A549 (cell line): ENCODE data around the gene CRYBB3. TPM values are rescaled to one million over a fixed set of nuclear protein-coding genes. Genes with fewer than 3 reads are reported as not detected.
A peak's percentile ranks its signal among the peaks of the same experiment; 100 is the strongest.

ENCODE experiments used
- ATAC-seq, 2 experiments: fragments of 200-7000 bp in 1 of 2; fragments of >200 bp in 1 of 2; cut with Nextera tagmentation in 1 of 2; cut with Tn5 transposase in 1 of 2; 3 replicates each; pipeline versions ENCODE4 v1.8.0 to v1.9.1; 2018 to 2020; ENCODE audit warnings: mild to moderate bottlenecking in 1 of 2, moderate library complexity in 1 of 2
- CTCF ChIA-PET: fragments of 300-600 bp; sonication (Branson Sonifier 250); formaldehyde crosslinking; extraction: SDS; loops from one replicate; lab custom pipeline; 2021; ENCODE audit warnings: antibody characterized with exemption, inconsistent platforms; lab: Yijun Ruan, JAX
- POLR2A ChIA-PET: fragments of 350-600 bp; formaldehyde crosslinking; extraction: SDS; loops from one replicate; lab custom pipeline; 2021; ENCODE audit warnings: antibody characterized with exemption, inconsistent platforms; lab: Yijun Ruan, JAX
- DNase-seq, 2 experiments: peaks; one replicate each; pipeline versions ENCODE4 v3.0.0 to v3.0.0-alpha.2; 2011 to 2016; ENCODE audit warnings: low read depth in 1 of 2, low spot score in 1 of 2
- FAIRE-seq: peaks from 2 replicates; lab custom pipeline; 2011; peaks lifted over from hg19 to GRCh38; lab: Jason Lieb, UNC
- H3K27ac ChIP-seq, 2 experiments: fragments of >200 bp; sonication (Bioruptor Twin); formaldehyde crosslinking; 3 replicates each; pipeline ENCODE4 v1.5.1; 2016 to 2017
- H3K4me1 ChIP-seq: fragments of >200 bp; sonication (Bioruptor Twin); formaldehyde crosslinking; 3 replicates; pipeline ENCODE4 v1.6.1; 2016
- H3K4me2 ChIP-seq: fragments of >200 bp; sonication (Bioruptor Twin); formaldehyde crosslinking; 3 replicates; pipeline ENCODE4 v1.6.1; 2016
- H3K4me3 ChIP-seq: fragments of >200 bp; sonication (Bioruptor Twin); formaldehyde crosslinking; 3 replicates; pipeline ENCODE4 v1.5.1; 2016
- H3K9me3 ChIP-seq: fragments of >200 bp; sonication (Bioruptor Twin); formaldehyde crosslinking; 3 replicates; pipeline ENCODE4 v1.6.1; 2016
- EHMT2 ChIP-seq: fragments of 200-600 bp; sonication (generic); IDR thresholded peaks from 2 replicates; pipeline ENCODE4 v1.6.1; 2016; ENCODE audit warnings: antibody characterized with exemption, low read depth, mild to moderate bottlenecking, moderate library complexity
- ESRRA ChIP-seq: fragments of 150-350 bp; IDR thresholded peaks from 2 replicates; pipeline ENCODE4 v1.6.1; 2014; ENCODE audit warnings: mild to moderate bottlenecking, low read length, borderline replicate concordance
- FOSL2 ChIP-seq, 2 experiments: fragments of 450-650 bp in 1 of 2; fragments of >200 bp in 1 of 2; sonication (Bioruptor Twin) in 1 of 2; formaldehyde crosslinking; IDR thresholded peaks; 2 replicates each; pipeline versions ENCODE4 v1.5.0 to v1.6.1; 2016 to 2020; ENCODE audit warnings: mild to moderate bottlenecking in 1 of 2, moderate library complexity in 1 of 2
- GATA3 ChIP-seq: IDR thresholded peaks from 2 replicates; pipeline ENCODE4 v1.6.1; 2012; ENCODE audit warnings: borderline replicate concordance
- HES2 ChIP-seq: fragments of >200 bp; sonication (Bioruptor Twin); formaldehyde crosslinking; IDR thresholded peaks from 2 replicates; pipeline ENCODE4 v1.6.1; 2016
- HOXB5 ChIP-seq: fragments of 250-450 bp; sonication (Bioruptor Pico); IDR thresholded peaks from 2 replicates; pipeline ENCODE4 v1.5.0; 2020; ENCODE audit warnings: mild to moderate bottlenecking, moderate library complexity
- JUNB ChIP-seq: fragments of >200 bp; sonication (Bioruptor Twin); formaldehyde crosslinking; IDR thresholded peaks from 2 replicates; pipeline ENCODE4 v1.6.1; 2016
- KDM1A ChIP-seq: fragments of 200-600 bp; sonication (generic); IDR thresholded peaks from 2 replicates; pipeline ENCODE4 v1.6.1; 2016; ENCODE audit warnings: low read depth, mild to moderate bottlenecking
- KDM5A ChIP-seq: fragments of 200-600 bp; sonication (generic); IDR thresholded peaks from 2 replicates; pipeline ENCODE4 v1.6.1; 2016; ENCODE audit warnings: antibody characterized with exemption, mild to moderate bottlenecking
- MAFK ChIP-seq: fragments of 450-650 bp; IDR thresholded peaks from 2 replicates; pipeline ENCODE4 v1.6.1; 2014; ENCODE audit not compliant: partially characterized antibody
- MYC ChIP-seq: IDR thresholded peaks from 2 replicates; pipeline ENCODE4 v1.6.1; 2012; ENCODE audit warnings: mild to moderate bottlenecking, inconsistent platforms, low read length, improper control_type of control experiment, borderline replicate concordance
- NFE2L2 ChIP-seq: fragments of 150-350 bp; conservative IDR thresholded peaks from 2 replicates; pipeline ENCODE4 v1.6.1; 2014; ENCODE audit warnings: low read length
- NPAS2 ChIP-seq: fragments of 250-450 bp; sonication (Bioruptor Pico); IDR thresholded peaks from 2 replicates; pipeline ENCODE4 v1.8.0; 2022; ENCODE audit warnings: mild to moderate bottlenecking, moderate library complexity, borderline replicate concordance
- PHF8 ChIP-seq: fragments of 200-600 bp; sonication (generic); IDR thresholded peaks from 2 replicates; pipeline ENCODE4 v1.6.1; 2016; ENCODE audit warnings: low read depth, mild to moderate bottlenecking, antibody characterized with exemption, moderate library complexity, borderline replicate concordance
- RNF2 ChIP-seq: fragments of 200-600 bp; sonication (generic); IDR thresholded peaks from 2 replicates; pipeline ENCODE4 v1.6.1; 2016; ENCODE audit warnings: low read depth, mild to moderate bottlenecking, antibody characterized with exemption, moderate library complexity, borderline replicate concordance
- TFCP2L1 ChIP-seq: fragments of 250-450 bp; sonication (Bioruptor Pico); IDR thresholded peaks from 2 replicates; pipeline ENCODE4 v1.5.0; 2021; ENCODE audit warnings: mild to moderate bottlenecking
- TP53 ChIP-seq: fragments of 250-450 bp; sonication (Bioruptor Pico); IDR thresholded peaks from 2 replicates; pipeline ENCODE4 v1.5.0; 2021; ENCODE audit warnings: mild to moderate bottlenecking, moderate library complexity
- USF2 ChIP-seq: fragments of 450-650 bp; IDR thresholded peaks from 2 replicates; pipeline ENCODE4 v1.6.1; 2014; ENCODE audit warnings: antibody characterized with exemption
- WGBS: methylation state at CpG from one replicate; pipeline ENCODE4 v1.1.6; 2017; ENCODE audit errors: missing lambda C conversion rate; 5-methylcytosine and 5-hydroxymethylcytosine counted together
- polyA plus RNA-seq, 4 experiments: library from polyadenylated mRNA; depleted of rRNA in 3 of 4; stranded (reverse); fragments of >200 nt; fragmentation: RNase III in 1 of 4; extraction: RNeasy Plus Mini Kit Qiagen cat#74134 plus additional on column Dnase treatment in 1 of 4; gene quantifications; 2 replicates in 3 of 4; 3 replicates in 1 of 4; pipeline ENCODE4 v1.2.3, GENCODE V29; 2011 to 2017
- TF ChIP-seq, protein P1 (sequence below): IDR thresholded peaks from 2 replicates; pipeline ENCODE4 v1.6.1; 2012; ENCODE audit warnings: low read depth, borderline replicate concordance
- TF ChIP-seq, protein P2 (sequence below): fragments of 150-350 bp; IDR thresholded peaks from 2 replicates; pipeline ENCODE4 v1.6.1; 2014; ENCODE audit warnings: low read depth, mild to moderate bottlenecking, low read length

CRYBB3 gene
- polyA plus RNA-seq, 2 of the 4 experiments (the other 2 are of a cell fraction), result not detected

GRCh38 chr22:25167834-25168601 is 31.6 kb upstream of the CRYBB3 start:
- FAIRE-seq (no peak), ATAC-seq (peak in 1 of 2 experiments; percentile 56; a peak in 3 of 6 replicates), DNase-seq (peak in 1 of 2 experiments; percentile 16)
- no peak overlapping the region for H3K27ac ChIP-seq
- H3K9me3 ChIP-seq, result no peaks in the 10 kb centered on the region
- ChIA-PET CTCF (interaction anchor here (1.4 kb wide), 1 partner anchor 57 kb away, joined by 6 read pairs; no protein-coding TSS in a partner anchor), POLR2A (no interaction called here)
- no peak overlapping the region; the same call in 2 of the 3 replicates for H3K4me2 ChIP-seq
- WGBS, result 42% methylated on average over 14 of the region's 14 CpGs
- no peak for TF ChIP-seq GATA3
- TF ChIP-seq KDM1A, result no peak
- no peak for TF ChIP-seq FOSL2 (IDR thresholded peaks at IDR 0.05)
- peak; percentile 17; the same call in 1 of the 2 replicates for TF ChIP-seq FOSL2 (CRISPR knock-in tag; IDR thresholded peaks at IDR 0.05)
- TF ChIP-seq TP53, result no peak
- H3K4me3 ChIP-seq, result no peak overlapping the region
- peaks cover 30% of the 10 kb centered on the region for H3K4me1 ChIP-seq

DNA sequence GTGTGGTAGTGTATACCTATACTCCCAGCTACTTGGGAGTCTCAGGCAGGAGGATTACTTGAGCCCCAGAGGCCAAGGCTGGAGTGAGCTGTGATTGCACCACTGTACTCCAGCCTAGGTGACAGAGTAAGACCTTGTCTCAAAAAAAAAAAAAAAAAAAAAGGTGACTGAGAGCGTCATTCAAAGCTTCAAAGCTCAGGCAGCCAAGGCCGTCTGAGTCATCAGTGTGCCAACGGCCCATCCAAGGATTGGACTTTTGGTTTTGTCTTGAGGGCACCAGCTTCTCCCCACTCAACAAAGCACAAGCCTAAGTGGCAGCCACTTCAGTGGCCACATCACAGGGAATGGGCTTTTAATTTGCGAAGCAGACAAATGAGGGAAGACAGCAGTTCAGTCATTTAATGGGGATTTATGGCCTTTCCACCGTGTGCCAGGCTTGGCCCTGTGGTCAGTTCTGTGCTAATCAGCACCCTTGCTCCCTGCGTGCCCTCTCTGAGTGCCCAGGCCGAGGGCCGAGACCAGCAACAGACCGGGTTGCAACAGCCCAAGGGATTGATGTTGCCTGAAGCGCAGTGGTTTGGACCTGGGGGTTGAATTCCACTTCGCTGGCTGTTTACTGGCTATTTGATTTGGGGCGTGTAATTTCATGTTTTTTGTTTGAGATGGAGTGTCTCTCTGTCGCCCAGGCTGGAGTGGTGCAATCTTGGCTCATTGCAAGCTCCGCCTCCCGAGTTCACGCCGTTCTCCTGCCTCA is 30.2 kb upstream of the CRYBB3 start:
- 73% methylated on average over 13 of the region's 17 CpGs for WGBS
- H3K4me2 ChIP-seq, result 0 out of 3 replicates have a peak overlapping the region, but pooled peaks have one; percentile 12

DNA sequence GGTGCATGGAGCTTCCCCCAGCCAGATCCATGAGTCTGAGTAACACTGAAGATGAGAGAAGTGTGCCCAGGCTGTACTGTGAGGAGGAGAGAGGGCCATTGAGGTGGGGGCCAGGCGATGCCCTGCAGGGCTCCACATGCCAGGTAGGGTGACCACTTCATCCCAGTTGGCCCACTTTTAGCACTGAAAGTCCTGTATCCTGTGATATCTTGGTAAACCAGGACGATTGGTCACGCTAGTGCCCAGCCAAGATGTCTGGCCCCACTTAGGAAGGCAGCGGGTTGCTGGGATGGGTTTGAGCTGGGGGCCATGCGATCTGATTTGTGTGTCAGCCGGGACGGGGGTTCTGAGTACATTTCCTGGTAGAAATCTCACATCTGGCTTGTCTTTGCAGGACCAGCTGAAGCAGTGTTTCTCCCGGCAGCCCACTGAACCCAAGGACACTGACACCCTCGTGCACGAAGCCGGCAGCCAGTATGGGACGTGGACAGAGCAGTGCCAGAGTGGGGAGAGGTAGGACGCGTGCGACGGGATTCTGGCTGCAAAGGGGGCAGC is 29.2 kb upstream of the CRYBB3 start:
- Histone ChIP-seq H3K4me2 (no peak overlapping the region), H3K27ac (no peak overlapping the region), H3K4me1 (peaks cover 30% of the 10 kb centered on the region), H3K9me3 (no peaks in the 10 kb centered on the region), H3K4me3 (no peak overlapping the region)
- FAIRE-seq, result no peak
- CTCF ChIA-PET, result no interaction called here
- POLR2A ChIA-PET, result no interaction called here
- no peak for DNase-seq
- no peak for TF ChIP-seq TFCP2L1 (CRISPR knock-in tag)
- no peak for TF ChIP-seq HES2
- no peak for TF ChIP-seq NFE2L2
- TF ChIP-seq, protein P1, sequence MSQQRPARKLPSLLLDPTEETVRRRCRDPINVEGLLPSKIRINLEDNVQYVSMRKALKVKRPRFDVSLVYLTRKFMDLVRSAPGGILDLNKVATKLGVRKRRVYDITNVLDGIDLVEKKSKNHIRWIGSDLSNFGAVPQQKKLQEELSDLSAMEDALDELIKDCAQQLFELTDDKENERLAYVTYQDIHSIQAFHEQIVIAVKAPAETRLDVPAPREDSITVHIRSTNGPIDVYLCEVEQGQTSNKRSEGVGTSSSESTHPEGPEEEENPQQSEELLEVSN, result no peak
- TF ChIP-seq USF2, result no peak
- no peak for TF ChIP-seq RNF2
- no peak for TF ChIP-seq JUNB
- no peak for TF ChIP-seq EHMT2
- no peak for TF ChIP-seq GATA3
- no peak for TF ChIP-seq PHF8
- no peak for TF ChIP-seq KDM5A
- TF ChIP-seq, protein P2, sequence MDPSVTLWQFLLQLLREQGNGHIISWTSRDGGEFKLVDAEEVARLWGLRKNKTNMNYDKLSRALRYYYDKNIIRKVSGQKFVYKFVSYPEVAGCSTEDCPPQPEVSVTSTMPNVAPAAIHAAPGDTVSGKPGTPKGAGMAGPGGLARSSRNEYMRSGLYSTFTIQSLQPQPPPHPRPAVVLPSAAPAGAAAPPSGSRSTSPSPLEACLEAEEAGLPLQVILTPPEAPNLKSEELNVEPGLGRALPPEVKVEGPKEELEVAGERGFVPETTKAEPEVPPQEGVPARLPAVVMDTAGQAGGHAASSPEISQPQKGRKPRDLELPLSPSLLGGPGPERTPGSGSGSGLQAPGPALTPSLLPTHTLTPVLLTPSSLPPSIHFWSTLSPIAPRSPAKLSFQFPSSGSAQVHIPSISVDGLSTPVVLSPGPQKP, result no peak
- TF ChIP-seq MAFK, result no peak
- no peak for TF ChIP-seq MYC
- TF ChIP-seq, all 56 proteins: peak for 0
- no peak for ATAC-seq
- WGBS, result 96% methylated on average over 14 of the region's 16 CpGs

More for the DNA sequence above, 30.2 kb upstream of the CRYBB3 start:
- POLR2A ChIA-PET, result no interaction called here
- Histone ChIP-seq H3K4me3 (no peak overlapping the region), H3K4me1 (peaks cover 30% of the 10 kb centered on the region), H3K9me3 (no peaks in the 10 kb centered on the region), H3K27ac (no peak overlapping the region)
- no peak for DNase-seq
- ATAC-seq, result no peak
- CTCF ChIA-PET, result interaction anchor here (0.9 kb wide), 1 partner anchor 61 kb away, joined by 3 read pairs; no protein-coding TSS in a partner anchor
- no peak for TF ChIP-seq ESRRA
- TF ChIP-seq NPAS2 (CRISPR knock-in tag), result no peak
- TF ChIP-seq PHF8, result no peak
- TF ChIP-seq KDM1A, result no peak
- no peak for TF ChIP-seq HOXB5 (CRISPR knock-in tag)
- FAIRE-seq, result no peak
